K562 (cell line): ENCODE data around the gene SPAG7. TPM values are rescaled to one million over a fixed set of nuclear protein-coding genes. Genes with fewer than 3 reads are reported as not detected.

Experiments
- C11orf30 ChIP-seq: fragments of 450-650 bp; IDR thresholded peaks from 2 replicates; pipeline ENCODE4 v1.6.1; 2016; ENCODE audit warnings: low read depth, mild to moderate bottlenecking
- MTA2 ChIP-seq: fragments of 450-650 bp; IDR thresholded peaks from 2 replicates; pipeline ENCODE4 v1.6.1; 2016; ENCODE audit warnings: low read depth
- PHF8 ChIP-seq: fragments of 200-600 bp; sonication (generic); IDR thresholded peaks from 2 replicates; pipeline ENCODE4 v1.6.1; 2012; ENCODE audit warnings: mixed run types, mild to moderate bottlenecking, inconsistent platforms, low read length, moderate library complexity, borderline replicate concordance
- RBM25 ChIP-seq: fragments of 200-400 bp; formaldehyde crosslinking; IDR thresholded peaks from 2 replicates; pipeline ENCODE4 v1.6.1; 2018; ENCODE audit warnings: low read length, low read depth, moderate library complexity; ENCODE audit not compliant: severe bottlenecking
- SAP30 ChIP-seq: fragments of 200-600 bp; sonication (generic); IDR thresholded peaks from 2 replicates; pipeline ENCODE4 v1.6.1; 2012; ENCODE audit warnings: borderline replicate concordance, low read depth, mild to moderate bottlenecking, moderate library complexity, low read length, control low read depth, inconsistent platforms; ENCODE audit not compliant: insufficient read depth, poor library complexity, severe bottlenecking
- ZNF12 ChIP-seq: sonication (generic); formaldehyde crosslinking; IDR thresholded peaks from 2 replicates; pipeline ENCODE4 v1.4.0; 2020; ENCODE audit warnings: mild to moderate bottlenecking, missing genetic modification reagents
- polyA plus RNA-seq, 8 experiments: library from polyadenylated mRNA; depleted of rRNA in 4 of 8; stranded (reverse) in 5 of 8; unstranded in 3 of 8; fragments of >200 nt; fragmentation: Nextera tagmentation in 2 of 8; fragmentation: Illumina TruSeq in 1 of 8; extraction: Ambion mirVana in 2 of 8; extraction: Trizol in 1 of 8; gene quantifications; 2 replicates each; pipeline versions ENCODE4 v1.2.1 to v1.2.3, GENCODE V29; 2011 to 2014; ENCODE audit warnings: inconsistent platforms in 1 of 8, missing spikeins in 1 of 8
- total RNA-seq, 7 experiments: library from RNA; depleted of rRNA in 6 of 7; stranded (reverse); fragments of >200 nt in 6 of 7; fragmentation: Illumina TruSeq in 2 of 7; extraction: Trizol in 2 of 7; gene quantifications; 2 replicates each; pipeline versions ENCODE4 v1.2.1 to v1.2.3, GENCODE V29; 2011 to 2021; ENCODE audit warnings: low replicate concordance in 1 of 7
- TF ChIP-seq, protein P1 (sequence below): sonication (generic); formaldehyde crosslinking; IDR thresholded peaks from 2 replicates; pipeline ENCODE4 v1.4.0; 2020; ENCODE audit warnings: mild to moderate bottlenecking, missing genetic modification reagents
- TF ChIP-seq, protein P2 (sequence below): fragments of 200-800 bp; sonication (Bioruptor generic); IDR thresholded peaks from 2 replicates; pipeline ENCODE4 v1.6.1; 2017; ENCODE audit warnings: missing genetic modification characterization, missing compliant biosample characterization

The SPAG7 gene
- total and polyA plus RNA-seq, 9 of the 15 experiments (the other 6 are each of a cell fraction or from before 2014, with no cell fraction given) = 5.6 to 53.5 (median 36.3) TPM

DNA sequence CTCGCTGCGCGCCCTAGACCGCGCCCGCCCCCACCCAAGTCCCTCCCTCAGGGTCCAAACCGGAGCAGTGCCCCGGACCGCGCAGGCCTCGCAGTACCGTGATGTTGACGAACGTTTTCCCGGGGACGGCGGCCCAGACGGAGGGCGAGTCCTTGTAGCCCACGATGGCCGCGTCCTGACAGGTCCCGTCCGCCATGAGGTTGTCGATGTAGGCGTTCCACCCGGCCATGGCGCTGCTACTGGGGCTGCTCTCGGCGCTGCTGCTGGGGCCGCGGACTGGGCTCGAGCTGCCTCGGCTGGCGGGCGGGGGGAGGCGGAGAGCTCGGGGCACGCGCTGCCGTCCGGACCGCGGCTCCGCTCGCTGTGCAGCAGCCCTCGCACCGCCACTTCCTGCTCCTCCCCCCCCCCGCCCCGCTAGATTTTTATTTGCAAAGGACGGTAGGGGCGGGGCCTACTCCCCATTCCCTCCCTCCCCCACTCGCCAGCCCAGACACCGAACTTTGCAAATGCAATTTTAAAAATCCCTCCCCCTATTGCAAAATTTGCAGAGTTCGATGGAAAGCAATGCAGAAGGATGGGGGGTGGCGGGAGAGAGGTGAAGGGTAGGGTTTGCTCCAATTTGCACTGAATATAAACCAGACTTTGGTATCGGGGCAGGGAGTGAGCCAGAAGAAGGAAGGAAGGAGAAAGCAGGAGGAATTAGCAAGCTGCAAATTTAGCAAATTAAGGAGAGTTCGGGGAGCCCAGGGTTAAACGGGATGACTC, 19.3 kb downstream of the SPAG7 start, which contains the start of gene PFN1 (continued):
- TF ChIP-seq, protein P1, sequence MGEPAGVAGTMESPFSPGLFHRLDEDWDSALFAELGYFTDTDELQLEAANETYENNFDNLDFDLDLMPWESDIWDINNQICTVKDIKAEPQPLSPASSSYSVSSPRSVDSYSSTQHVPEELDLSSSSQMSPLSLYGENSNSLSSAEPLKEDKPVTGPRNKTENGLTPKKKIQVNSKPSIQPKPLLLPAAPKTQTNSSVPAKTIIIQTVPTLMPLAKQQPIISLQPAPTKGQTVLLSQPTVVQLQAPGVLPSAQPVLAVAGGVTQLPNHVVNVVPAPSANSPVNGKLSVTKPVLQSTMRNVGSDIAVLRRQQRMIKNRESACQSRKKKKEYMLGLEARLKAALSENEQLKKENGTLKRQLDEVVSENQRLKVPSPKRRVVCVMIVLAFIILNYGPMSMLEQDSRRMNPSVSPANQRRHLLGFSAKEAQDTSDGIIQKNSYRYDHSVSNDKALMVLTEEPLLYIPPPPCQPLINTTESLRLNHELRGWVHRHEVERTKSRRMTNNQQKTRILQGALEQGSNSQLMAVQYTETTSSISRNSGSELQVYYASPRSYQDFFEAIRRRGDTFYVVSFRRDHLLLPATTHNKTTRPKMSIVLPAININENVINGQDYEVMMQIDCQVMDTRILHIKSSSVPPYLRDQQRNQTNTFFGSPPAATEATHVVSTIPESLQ (CRISPR knock-in tag) = 0 out of 2 replicates have a peak, but pooled peaks have one; percentile 25
- TF ChIP-seq, protein P2, sequence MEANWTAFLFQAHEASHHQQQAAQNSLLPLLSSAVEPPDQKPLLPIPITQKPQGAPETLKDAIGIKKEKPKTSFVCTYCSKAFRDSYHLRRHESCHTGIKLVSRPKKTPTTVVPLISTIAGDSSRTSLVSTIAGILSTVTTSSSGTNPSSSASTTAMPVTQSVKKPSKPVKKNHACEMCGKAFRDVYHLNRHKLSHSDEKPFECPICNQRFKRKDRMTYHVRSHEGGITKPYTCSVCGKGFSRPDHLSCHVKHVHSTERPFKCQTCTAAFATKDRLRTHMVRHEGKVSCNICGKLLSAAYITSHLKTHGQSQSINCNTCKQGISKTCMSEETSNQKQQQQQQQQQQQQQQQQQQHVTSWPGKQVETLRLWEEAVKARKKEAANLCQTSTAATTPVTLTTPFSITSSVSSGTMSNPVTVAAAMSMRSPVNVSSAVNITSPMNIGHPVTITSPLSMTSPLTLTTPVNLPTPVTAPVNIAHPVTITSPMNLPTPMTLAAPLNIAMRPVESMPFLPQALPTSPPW = peak; percentile 85
- TF ChIP-seq RBM25 = no peak
- 0 out of 2 replicates have a peak, but pooled peaks have one; percentile 15 for TF ChIP-seq C11orf30
- TF ChIP-seq SAP30 = peak; percentile 39
- peak; percentile 71 for TF ChIP-seq PHF8
- TF ChIP-seq ZNF12 (CRISPR knock-in tag) = 0 out of 2 replicates have a peak, but pooled peaks have one; percentile 61
- TF ChIP-seq MTA2 = peak; percentile 29; the same call in 1 of the 2 replicates
- TF ChIP-seq, all 486 proteins: peak for 98
